ENCODE measurements around the gene ZNF574. TPM values are rescaled to one million over a fixed set of nuclear protein-coding genes. Genes with fewer than 3 reads are reported as not detected.

The ZNF574 gene
- total RNA-seq, 4 donors from 2014 or later: 15.0 to 28.4 (median 21.7) TPM

DNA sequence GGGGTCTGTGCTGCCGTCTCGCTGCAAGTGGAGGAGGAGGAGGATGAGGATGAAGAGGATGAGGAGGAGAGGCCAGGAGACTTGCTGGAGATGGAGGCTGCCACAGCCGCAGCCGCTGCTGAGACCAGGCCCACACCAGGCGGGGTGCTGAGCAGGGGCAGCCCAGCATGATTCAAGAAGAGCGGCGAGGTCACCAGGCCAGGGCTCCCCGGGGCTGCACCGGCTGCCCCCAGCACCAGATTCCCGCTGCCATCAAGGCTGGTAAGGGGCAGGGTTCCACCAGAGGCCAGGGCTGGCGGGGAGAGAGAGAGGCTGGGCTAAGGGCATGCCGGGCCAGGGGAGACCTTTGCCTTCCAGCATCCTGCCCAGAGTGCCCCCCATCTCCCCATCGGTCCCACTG is 15.3 kb downstream of the ZNF574 start:
- intact Hi-C loops (cut with DNase I): no loop called here
- WGBS: 87% methylated on average over 6 of the region's 13 CpGs
- H3K9me3 ChIP-seq: no peaks in the 10 kb centered on the region
- TF ChIP-seq POLR2AphosphoS5 (IDR thresholded peaks at IDR 0.05): no peak
- no peak for TF ChIP-seq POLR2A (IDR thresholded peaks at IDR 0.05; ENCODE audit: low read depth)
- TF ChIP-seq, protein P1, sequence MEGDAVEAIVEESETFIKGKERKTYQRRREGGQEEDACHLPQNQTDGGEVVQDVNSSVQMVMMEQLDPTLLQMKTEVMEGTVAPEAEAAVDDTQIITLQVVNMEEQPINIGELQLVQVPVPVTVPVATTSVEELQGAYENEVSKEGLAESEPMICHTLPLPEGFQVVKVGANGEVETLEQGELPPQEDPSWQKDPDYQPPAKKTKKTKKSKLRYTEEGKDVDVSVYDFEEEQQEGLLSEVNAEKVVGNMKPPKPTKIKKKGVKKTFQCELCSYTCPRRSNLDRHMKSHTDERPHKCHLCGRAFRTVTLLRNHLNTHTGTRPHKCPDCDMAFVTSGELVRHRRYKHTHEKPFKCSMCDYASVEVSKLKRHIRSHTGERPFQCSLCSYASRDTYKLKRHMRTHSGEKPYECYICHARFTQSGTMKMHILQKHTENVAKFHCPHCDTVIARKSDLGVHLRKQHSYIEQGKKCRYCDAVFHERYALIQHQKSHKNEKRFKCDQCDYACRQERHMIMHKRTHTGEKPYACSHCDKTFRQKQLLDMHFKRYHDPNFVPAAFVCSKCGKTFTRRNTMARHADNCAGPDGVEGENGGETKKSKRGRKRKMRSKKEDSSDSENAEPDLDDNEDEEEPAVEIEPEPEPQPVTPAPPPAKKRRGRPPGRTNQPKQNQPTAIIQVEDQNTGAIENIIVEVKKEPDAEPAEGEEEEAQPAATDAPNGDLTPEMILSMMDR (IDR thresholded peaks at IDR 0.05): no peak
- no peak for TF ChIP-seq EP300 (IDR thresholded peaks at IDR 0.05)
- peaks cover 0 to 8% (median 2%) of the 10 kb centered on the region in 4 donors for H3K36me3 ChIP-seq
- DNase-seq (ENCODE audit: extremely low spot score): no peak
- peak overlapping the region in 1 of 4 donors; percentile 43 for H3K27ac ChIP-seq (replicated peaks in 1 of 4)
- no peak overlapping the region for H3K4me3 ChIP-seq
- peaks cover 0 to 8% (median 2%) of the 10 kb centered on the region in 4 donors for H3K27me3 ChIP-seq
- peaks cover 11 to 60% (median 58%) of the 10 kb centered on the region in 4 donors for H3K4me1 ChIP-seq

DNA sequence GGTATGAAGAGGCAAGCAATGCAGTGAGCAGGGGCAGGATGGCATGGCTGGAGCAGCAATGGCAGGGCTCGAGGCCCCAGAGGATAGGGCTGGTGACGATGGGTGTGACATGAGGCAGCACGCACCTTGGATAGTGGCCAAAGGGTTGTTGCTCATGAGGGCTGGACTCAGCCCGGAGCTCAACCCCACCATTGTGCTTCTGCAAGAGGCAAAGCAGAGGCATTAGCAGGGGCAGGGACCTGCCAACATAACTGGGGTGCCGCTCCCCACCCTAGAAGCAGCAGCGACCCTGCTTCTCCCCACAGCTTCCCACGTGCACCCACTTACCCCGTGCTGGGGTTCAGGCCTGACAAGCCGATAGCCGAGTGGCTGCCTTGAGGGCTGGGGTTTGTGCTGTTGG is 15.8 kb downstream of the ZNF574 start:
- intact Hi-C loops (cut with DNase I): no loop called here
- no peak for DNase-seq (ENCODE audit: extremely low spot score)

GRCh38 chr19:42092350-42092749 is 16.4 kb downstream of the ZNF574 start:
- TF ChIP-seq POLR2A (IDR thresholded peaks at IDR 0.05; ENCODE audit: low read depth) (no peak), POLR2AphosphoS5 (IDR thresholded peaks at IDR 0.05) (peak; percentile 39 to 44), EP300 (IDR thresholded peaks at IDR 0.05) (no peak)
- TF ChIP-seq, protein P1 (IDR thresholded peaks at IDR 0.05): peak; percentile 39 to 48 (median 39)
- intact Hi-C loops (cut with DNase I): no loop called here
- DNase-seq (ENCODE audit: extremely low spot score): no peak
- no peak overlapping the region for H3K4me3 ChIP-seq
- H3K9me3 ChIP-seq: no peaks in the 10 kb centered on the region
- H3K4me1 ChIP-seq: peaks cover 11 to 63% (median 60%) of the 10 kb centered on the region in 4 donors
- peak overlapping the region in 3 of 4 donors; percentile 30 to 52 (median 43) for H3K27ac ChIP-seq (replicated peaks in 1 of 4)
- H3K27me3 ChIP-seq: peaks cover 0 to 8% (median 2%) of the 10 kb centered on the region in 4 donors
- WGBS: 49% methylated on average over 4 of the region's 5 CpGs
- H3K36me3 ChIP-seq: peaks cover 0 to 8% (median 2%) of the 10 kb centered on the region in 4 donors

More for the DNA sequence above, 15.8 kb downstream of the ZNF574 start:
- H3K27ac ChIP-seq (replicated peaks in 1 of 4): peak overlapping the region in 3 of 4 donors; percentile 30 to 52 (median 43)
- H3K4me1 ChIP-seq: peaks cover 11 to 63% (median 60%) of the 10 kb centered on the region in 4 donors
- WGBS: 33% methylated on average over 4 of the region's 10 CpGs
- no peak for TF ChIP-seq EP300 (IDR thresholded peaks at IDR 0.05)
- no peak for TF ChIP-seq POLR2A (IDR thresholded peaks at IDR 0.05; ENCODE audit: low read depth)
- TF ChIP-seq POLR2AphosphoS5 (IDR thresholded peaks at IDR 0.05): no peak
- TF ChIP-seq, protein P1 (IDR thresholded peaks at IDR 0.05): no peak
- H3K9me3 ChIP-seq: no peaks in the 10 kb centered on the region
- H3K4me3 ChIP-seq: no peak overlapping the region
- peaks cover 0 to 8% (median 2%) of the 10 kb centered on the region in 4 donors for H3K36me3 ChIP-seq
- peaks cover 0 to 8% (median 2%) of the 10 kb centered on the region in 4 donors for H3K27me3 ChIP-seq

- H3K36me3 ChIP-seq: peaks cover 0 to 8% (median 2%) of the 10 kb centered on the region in 4 donors
- no peak overlapping the region for H3K27ac ChIP-seq (replicated peaks in 1 of 4)
- no peak overlapping the region for H3K4me3 ChIP-seq
- intact Hi-C loops (cut with DNase I): no loop called here
- WGBS: 65% methylated on average over 4 of the region's 4 CpGs
- no peaks in the 10 kb centered on the region for H3K9me3 ChIP-seq
- peaks cover 0 to 8% (median 2%) of the 10 kb centered on the region in 4 donors for H3K27me3 ChIP-seq
- H3K4me1 ChIP-seq: peaks cover 11 to 56% (median 53%) of the 10 kb centered on the region in 4 donors
- no peak for DNase-seq (ENCODE audit: extremely low spot score)
- TF ChIP-seq POLR2AphosphoS5 (IDR thresholded peaks at IDR 0.05) (no peak), POLR2A (IDR thresholded peaks at IDR 0.05; ENCODE audit: low read depth) (no peak), EP300 (IDR thresholded peaks at IDR 0.05) (no peak)
- TF ChIP-seq, protein P1 (IDR thresholded peaks at IDR 0.05): no peak
Observed at GRCh38 chr19:42093505-42093904, 17.5 kb downstream of the ZNF574 start.
